WTC11 (cell line): ENCODE data around the gene BUD13. TPM values are rescaled to one million over a fixed set of nuclear protein-coding genes. Genes with fewer than 3 reads are reported as not detected.

Experiments
- ATAC-seq: fragments of 200-7000 bp; cut with Tn5 transposase; 2 replicates; pipeline ENCODE4 v1.10.0; 2021; ENCODE audit warnings: mild to moderate bottlenecking, moderate library complexity
- CTCF ChIA-PET: fragments of 300-600 bp; sonication (Branson Sonifier 250); formaldehyde crosslinking; loops from one replicate; lab custom pipeline; 2021; ENCODE audit warnings: antibody characterized with exemption; lab: Charles Lee
- POLR2A ChIA-PET: fragments of 350-600 bp; sonication (Branson Sonifier 250); formaldehyde crosslinking; loops from one replicate; lab custom pipeline; 2021; ENCODE audit warnings: antibody characterized with exemption; lab: Charles Lee
- DNase-seq: peaks from one replicate; pipeline ENCODE4 v3.0.0; 2021; ENCODE audit warnings: low spot score
- H3K27ac Mint-ChIP-seq: 2 replicates; pipeline ENCODE4 v1.8.0; 2021; ENCODE audit warnings: mixed read lengths
- H3K27me3 Mint-ChIP-seq: 2 replicates; pipeline ENCODE4 v1.8.0; 2021; ENCODE audit warnings: low read depth, mild to moderate bottlenecking, moderate library complexity, mixed read lengths
- H3K36me3 Mint-ChIP-seq: 2 replicates; pipeline ENCODE4 v1.8.0; 2021; ENCODE audit warnings: mixed read lengths
- H3K4me1 Mint-ChIP-seq: 2 replicates; pipeline ENCODE4 v1.8.0; 2022; ENCODE audit warnings: mixed read lengths
- H3K4me3 Mint-ChIP-seq: 2 replicates; pipeline ENCODE4 v1.8.0; 2021; ENCODE audit warnings: mild to moderate bottlenecking, moderate library complexity, mixed read lengths
- H3K9me3 Mint-ChIP-seq: 2 replicates; pipeline ENCODE4 v1.8.0; 2021; ENCODE audit warnings: mixed read lengths
- FOXJ3 ChIP-seq: sonication (generic); formaldehyde crosslinking; IDR thresholded peaks from 2 replicates; pipeline ENCODE4 v1.9.0; 2021; ENCODE audit warnings: missing genetic modification reagents, mild to moderate bottlenecking, borderline replicate concordance
- HMGA2 ChIP-seq: fragments of 250-450 bp; sonication (Bioruptor Pico); IDR thresholded peaks from 2 replicates; pipeline ENCODE4 v1.4.0; 2021; ENCODE audit warnings: mild to moderate bottlenecking, moderate library complexity
- PRRX2 ChIP-seq: fragments of 250-450 bp; sonication (Bioruptor Pico); IDR thresholded peaks from 2 replicates; pipeline ENCODE4 v1.8.0; 2021; ENCODE audit warnings: mild to moderate bottlenecking
- TCF7 ChIP-seq: sonication (generic); formaldehyde crosslinking; IDR thresholded peaks from 2 replicates; pipeline ENCODE4 v1.8.0; 2022; ENCODE audit warnings: mild to moderate bottlenecking, low read depth, missing genetic modification reagents, moderate library complexity
- TEAD4 ChIP-seq: sonication (generic); formaldehyde crosslinking; IDR thresholded peaks from 2 replicates; pipeline ENCODE4 v1.8.0; 2022; ENCODE audit warnings: mild to moderate bottlenecking, missing genetic modification reagents
- ZNF121 ChIP-seq: sonication (generic); formaldehyde crosslinking; IDR thresholded peaks from 2 replicates; pipeline ENCODE4 v1.8.0; 2023; ENCODE audit warnings: missing genetic modification reagents
- ZNF671 ChIP-seq: fragments of 250-450 bp; sonication (Bioruptor Pico); IDR thresholded peaks from 2 replicates; pipeline ENCODE4 v1.8.0; 2021; ENCODE audit warnings: mild to moderate bottlenecking
- total RNA-seq: library from RNA; stranded (reverse); gene quantifications from 3 replicates; pipeline ENCODE4 v1.2.3, GENCODE V29; 2021
- TF ChIP-seq, protein P1 (sequence below): sonication (generic); formaldehyde crosslinking; IDR thresholded peaks from 2 replicates; pipeline ENCODE4 v1.8.1; 2023; ENCODE audit warnings: mild to moderate bottlenecking, moderate library complexity, missing genetic modification reagents
- TF ChIP-seq, protein P2 (sequence below): sonication (generic); formaldehyde crosslinking; IDR thresholded peaks from 2 replicates; pipeline ENCODE4 v1.8.0; 2023; ENCODE audit warnings: mild to moderate bottlenecking, missing genetic modification reagents
- TF ChIP-seq, protein P3 (sequence below): fragments of 250-450 bp; sonication (Bioruptor Pico); IDR thresholded peaks from 2 replicates; pipeline ENCODE4 v1.9.0; 2021; ENCODE audit warnings: mild to moderate bottlenecking, borderline replicate concordance
- TF ChIP-seq, protein P4 (sequence below): sonication (generic); formaldehyde crosslinking; IDR thresholded peaks from 2 replicates; pipeline ENCODE4 v1.8.0; 2022; ENCODE audit warnings: mild to moderate bottlenecking, missing genetic modification reagents
- TF ChIP-seq, protein P5 (sequence below): sonication (generic); formaldehyde crosslinking; IDR thresholded peaks from 2 replicates; pipeline ENCODE4 v1.8.1; 2022; ENCODE audit warnings: low read depth, missing genetic modification reagents, borderline replicate concordance
- TF ChIP-seq, protein P6 (sequence below): fragments of 250-450 bp; sonication (Bioruptor Pico); IDR thresholded peaks from 2 replicates; pipeline ENCODE4 v1.9.0; 2021; ENCODE audit warnings: mild to moderate bottlenecking
- TF ChIP-seq, protein P7 (sequence below): fragments of 200-600 bp; IDR thresholded peaks from 2 replicates; pipeline ENCODE4 v1.8.0; 2022; ENCODE audit warnings: antibody characterized with exemption

Gene BUD13
- total RNA-seq, 1 experiment from 2014 or later = 20.7 TPM

DNA sequence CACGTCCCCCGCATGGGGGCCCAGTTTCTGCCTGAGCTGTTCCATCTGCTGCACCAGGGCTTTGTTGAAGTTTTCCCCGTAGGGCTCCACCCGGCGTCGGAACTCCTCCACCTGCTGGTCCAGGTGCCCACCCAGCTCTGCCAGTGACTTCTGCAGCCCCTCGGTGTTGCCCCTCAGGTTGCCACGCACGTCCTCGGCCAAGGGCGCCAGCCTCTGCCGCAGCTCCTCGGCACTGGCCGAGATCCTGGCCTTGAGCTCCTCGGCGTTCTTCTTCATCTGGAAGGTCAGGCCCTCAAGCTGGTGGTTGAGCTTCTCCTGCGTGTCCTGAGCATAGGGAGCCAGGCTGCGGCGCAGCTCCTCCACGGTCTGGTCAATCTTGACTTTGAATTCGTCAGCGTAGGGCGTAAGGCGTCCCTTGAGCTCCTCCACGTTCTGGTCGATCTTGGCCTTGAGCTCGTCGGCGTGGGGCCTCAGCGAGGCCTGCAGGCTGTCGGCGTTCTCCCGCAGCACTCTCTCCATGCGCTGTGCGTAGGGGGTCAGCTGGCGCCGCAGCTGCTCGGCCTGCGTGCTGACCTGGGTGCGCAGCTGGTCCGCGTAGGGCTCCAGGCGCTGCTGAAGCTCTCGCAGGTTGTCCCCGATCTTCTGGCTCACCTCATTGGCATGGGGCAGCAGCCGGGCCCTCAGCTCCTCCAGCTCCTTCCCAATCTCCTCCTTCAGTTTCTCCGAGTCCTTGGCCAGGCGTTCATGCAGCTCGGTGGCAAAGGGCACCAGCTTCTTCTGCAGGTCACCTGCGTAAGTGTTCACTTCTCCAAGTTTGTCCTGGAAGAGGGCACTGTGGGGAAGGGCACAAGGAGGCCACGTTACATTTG is 48.5 kb upstream of the BUD13 start:
- TF ChIP-seq, protein P1, sequence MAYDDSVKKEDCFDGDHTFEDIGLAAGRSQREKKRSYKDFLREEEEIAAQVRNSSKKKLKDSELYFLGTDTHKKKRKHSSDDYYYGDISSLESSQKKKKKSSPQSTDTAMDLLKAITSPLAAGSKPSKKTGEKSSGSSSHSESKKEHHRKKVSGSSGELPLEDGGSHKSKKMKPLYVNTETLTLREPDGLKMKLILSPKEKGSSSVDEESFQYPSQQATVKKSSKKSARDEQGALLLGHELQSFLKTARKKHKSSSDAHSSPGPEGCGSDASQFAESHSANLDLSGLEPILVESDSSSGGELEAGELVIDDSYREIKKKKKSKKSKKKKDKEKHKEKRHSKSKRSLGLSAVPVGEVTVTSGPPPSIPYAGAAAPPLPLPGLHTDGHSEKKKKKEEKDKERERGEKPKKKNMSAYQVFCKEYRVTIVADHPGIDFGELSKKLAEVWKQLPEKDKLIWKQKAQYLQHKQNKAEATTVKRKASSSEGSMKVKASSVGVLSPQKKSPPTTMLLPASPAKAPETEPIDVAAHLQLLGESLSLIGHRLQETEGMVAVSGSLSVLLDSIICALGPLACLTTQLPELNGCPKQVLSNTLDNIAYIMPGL = no peak
- Mint-ChIP-seq H3K27me3 (no peaks in the 10 kb centered on the region), H3K4me3 (no peak overlapping the region), H3K4me1 (no peaks in the 10 kb centered on the region), H3K9me3 (no peaks in the 10 kb centered on the region), H3K36me3 (no peaks in the 10 kb centered on the region), H3K27ac (no peak overlapping the region)
- ChIA-PET POLR2A (interaction anchor here (1.1 kb wide), 1 partner anchor 276 kb away, joined by 3 read pairs; no protein-coding TSS in a partner anchor), CTCF (interaction anchor here (0.9 to 3.8 kb wide), 4 partner anchors 15 to 317 kb away, joined by 3 to 21 read pairs (median 12); partner anchors contain the start of gene APOA5)
- ATAC-seq (no peak), DNase-seq (no peak)

DNA sequence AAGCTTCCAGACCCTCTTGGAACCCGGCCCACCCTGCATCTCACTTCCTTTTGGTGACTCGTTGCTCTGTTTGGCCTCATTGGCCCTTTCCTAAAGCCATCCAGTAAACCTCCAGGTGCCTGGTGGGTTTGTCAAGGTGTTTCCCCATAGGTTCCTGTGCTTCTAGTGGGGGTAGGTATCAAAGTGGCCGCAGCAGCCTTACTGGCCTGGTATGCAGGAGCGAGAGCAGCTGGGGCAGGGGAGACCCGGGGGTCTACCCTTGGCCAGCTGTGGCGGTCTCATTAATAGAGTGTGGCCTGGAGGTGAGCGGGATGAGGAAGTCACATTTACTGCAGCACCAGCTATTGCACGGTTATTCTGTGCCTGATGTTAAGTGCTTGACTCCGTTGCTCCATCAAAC is 46.3 kb upstream of the BUD13 start:
- Mint-ChIP-seq H3K27me3 (no peaks in the 10 kb centered on the region), H3K4me3 (no peak overlapping the region), H3K9me3 (no peaks in the 10 kb centered on the region), H3K27ac (no peak overlapping the region), H3K36me3 (no peaks in the 10 kb centered on the region), H3K4me1 (no peaks in the 10 kb centered on the region)
- TF ChIP-seq, protein P2, sequence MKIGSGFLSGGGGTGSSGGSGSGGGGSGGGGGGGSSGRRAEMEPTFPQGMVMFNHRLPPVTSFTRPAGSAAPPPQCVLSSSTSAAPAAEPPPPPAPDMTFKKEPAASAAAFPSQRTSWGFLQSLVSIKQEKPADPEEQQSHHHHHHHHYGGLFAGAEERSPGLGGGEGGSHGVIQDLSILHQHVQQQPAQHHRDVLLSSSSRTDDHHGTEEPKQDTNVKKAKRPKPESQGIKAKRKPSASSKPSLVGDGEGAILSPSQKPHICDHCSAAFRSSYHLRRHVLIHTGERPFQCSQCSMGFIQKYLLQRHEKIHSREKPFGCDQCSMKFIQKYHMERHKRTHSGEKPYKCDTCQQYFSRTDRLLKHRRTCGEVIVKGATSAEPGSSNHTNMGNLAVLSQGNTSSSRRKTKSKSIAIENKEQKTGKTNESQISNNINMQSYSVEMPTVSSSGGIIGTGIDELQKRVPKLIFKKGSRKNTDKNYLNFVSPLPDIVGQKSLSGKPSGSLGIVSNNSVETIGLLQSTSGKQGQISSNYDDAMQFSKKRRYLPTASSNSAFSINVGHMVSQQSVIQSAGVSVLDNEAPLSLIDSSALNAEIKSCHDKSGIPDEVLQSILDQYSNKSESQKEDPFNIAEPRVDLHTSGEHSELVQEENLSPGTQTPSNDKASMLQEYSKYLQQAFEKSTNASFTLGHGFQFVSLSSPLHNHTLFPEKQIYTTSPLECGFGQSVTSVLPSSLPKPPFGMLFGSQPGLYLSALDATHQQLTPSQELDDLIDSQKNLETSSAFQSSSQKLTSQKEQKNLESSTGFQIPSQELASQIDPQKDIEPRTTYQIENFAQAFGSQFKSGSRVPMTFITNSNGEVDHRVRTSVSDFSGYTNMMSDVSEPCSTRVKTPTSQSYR (CRISPR knock-in tag) = no peak
- no peak for TF ChIP-seq ZNF671 (CRISPR knock-in tag)
- TF ChIP-seq, protein P3, sequence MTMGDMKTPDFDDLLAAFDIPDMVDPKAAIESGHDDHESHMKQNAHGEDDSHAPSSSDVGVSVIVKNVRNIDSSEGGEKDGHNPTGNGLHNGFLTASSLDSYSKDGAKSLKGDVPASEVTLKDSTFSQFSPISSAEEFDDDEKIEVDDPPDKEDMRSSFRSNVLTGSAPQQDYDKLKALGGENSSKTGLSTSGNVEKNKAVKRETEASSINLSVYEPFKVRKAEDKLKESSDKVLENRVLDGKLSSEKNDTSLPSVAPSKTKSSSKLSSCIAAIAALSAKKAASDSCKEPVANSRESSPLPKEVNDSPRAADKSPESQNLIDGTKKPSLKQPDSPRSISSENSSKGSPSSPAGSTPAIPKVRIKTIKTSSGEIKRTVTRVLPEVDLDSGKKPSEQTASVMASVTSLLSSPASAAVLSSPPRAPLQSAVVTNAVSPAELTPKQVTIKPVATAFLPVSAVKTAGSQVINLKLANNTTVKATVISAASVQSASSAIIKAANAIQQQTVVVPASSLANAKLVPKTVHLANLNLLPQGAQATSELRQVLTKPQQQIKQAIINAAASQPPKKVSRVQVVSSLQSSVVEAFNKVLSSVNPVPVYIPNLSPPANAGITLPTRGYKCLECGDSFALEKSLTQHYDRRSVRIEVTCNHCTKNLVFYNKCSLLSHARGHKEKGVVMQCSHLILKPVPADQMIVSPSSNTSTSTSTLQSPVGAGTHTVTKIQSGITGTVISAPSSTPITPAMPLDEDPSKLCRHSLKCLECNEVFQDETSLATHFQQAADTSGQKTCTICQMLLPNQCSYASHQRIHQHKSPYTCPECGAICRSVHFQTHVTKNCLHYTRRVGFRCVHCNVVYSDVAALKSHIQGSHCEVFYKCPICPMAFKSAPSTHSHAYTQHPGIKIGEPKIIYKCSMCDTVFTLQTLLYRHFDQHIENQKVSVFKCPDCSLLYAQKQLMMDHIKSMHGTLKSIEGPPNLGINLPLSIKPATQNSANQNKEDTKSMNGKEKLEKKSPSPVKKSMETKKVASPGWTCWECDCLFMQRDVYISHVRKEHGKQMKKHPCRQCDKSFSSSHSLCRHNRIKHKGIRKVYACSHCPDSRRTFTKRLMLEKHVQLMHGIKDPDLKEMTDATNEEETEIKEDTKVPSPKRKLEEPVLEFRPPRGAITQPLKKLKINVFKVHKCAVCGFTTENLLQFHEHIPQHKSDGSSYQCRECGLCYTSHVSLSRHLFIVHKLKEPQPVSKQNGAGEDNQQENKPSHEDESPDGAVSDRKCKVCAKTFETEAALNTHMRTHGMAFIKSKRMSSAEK (CRISPR knock-in tag) = no peak
- TF ChIP-seq, protein P4, sequence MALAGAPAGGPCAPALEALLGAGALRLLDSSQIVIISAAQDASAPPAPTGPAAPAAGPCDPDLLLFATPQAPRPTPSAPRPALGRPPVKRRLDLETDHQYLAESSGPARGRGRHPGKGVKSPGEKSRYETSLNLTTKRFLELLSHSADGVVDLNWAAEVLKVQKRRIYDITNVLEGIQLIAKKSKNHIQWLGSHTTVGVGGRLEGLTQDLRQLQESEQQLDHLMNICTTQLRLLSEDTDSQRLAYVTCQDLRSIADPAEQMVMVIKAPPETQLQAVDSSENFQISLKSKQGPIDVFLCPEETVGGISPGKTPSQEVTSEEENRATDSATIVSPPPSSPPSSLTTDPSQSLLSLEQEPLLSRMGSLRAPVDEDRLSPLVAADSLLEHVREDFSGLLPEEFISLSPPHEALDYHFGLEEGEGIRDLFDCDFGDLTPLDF (CRISPR knock-in tag) = no peak
- TF ChIP-seq, protein P5, sequence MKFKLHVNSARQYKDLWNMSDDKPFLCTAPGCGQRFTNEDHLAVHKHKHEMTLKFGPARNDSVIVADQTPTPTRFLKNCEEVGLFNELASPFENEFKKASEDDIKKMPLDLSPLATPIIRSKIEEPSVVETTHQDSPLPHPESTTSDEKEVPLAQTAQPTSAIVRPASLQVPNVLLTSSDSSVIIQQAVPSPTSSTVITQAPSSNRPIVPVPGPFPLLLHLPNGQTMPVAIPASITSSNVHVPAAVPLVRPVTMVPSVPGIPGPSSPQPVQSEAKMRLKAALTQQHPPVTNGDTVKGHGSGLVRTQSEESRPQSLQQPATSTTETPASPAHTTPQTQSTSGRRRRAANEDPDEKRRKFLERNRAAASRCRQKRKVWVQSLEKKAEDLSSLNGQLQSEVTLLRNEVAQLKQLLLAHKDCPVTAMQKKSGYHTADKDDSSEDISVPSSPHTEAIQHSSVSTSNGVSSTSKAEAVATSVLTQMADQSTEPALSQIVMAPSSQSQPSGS (CRISPR knock-in tag) = no peak
- TF ChIP-seq PRRX2 = no peak
- no peak for TF ChIP-seq HMGA2
- no peak for TF ChIP-seq FOXJ3 (CRISPR knock-in tag)
- TF ChIP-seq, protein P6, sequence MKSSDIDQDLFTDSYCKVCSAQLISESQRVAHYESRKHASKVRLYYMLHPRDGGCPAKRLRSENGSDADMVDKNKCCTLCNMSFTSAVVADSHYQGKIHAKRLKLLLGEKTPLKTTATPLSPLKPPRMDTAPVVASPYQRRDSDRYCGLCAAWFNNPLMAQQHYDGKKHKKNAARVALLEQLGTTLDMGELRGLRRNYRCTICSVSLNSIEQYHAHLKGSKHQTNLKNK (CRISPR knock-in tag) = no peak
- TF ChIP-seq, protein P7, sequence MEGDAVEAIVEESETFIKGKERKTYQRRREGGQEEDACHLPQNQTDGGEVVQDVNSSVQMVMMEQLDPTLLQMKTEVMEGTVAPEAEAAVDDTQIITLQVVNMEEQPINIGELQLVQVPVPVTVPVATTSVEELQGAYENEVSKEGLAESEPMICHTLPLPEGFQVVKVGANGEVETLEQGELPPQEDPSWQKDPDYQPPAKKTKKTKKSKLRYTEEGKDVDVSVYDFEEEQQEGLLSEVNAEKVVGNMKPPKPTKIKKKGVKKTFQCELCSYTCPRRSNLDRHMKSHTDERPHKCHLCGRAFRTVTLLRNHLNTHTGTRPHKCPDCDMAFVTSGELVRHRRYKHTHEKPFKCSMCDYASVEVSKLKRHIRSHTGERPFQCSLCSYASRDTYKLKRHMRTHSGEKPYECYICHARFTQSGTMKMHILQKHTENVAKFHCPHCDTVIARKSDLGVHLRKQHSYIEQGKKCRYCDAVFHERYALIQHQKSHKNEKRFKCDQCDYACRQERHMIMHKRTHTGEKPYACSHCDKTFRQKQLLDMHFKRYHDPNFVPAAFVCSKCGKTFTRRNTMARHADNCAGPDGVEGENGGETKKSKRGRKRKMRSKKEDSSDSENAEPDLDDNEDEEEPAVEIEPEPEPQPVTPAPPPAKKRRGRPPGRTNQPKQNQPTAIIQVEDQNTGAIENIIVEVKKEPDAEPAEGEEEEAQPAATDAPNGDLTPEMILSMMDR = no peak
- TF ChIP-seq TEAD4 = no peak
- no peak for TF ChIP-seq ZNF121 (CRISPR knock-in tag)
- no peak for TF ChIP-seq TCF7
- ATAC-seq = no peak
- POLR2A ChIA-PET = no interaction called here
- no peak for DNase-seq
- CTCF ChIA-PET = interaction anchor here (1.1 to 3.8 kb wide), 3 partner anchors 17 to 87 kb away, joined by 3 to 21 read pairs (median 3); partner anchors contain the start of gene APOA5
